Fibroblast of villous mesenchyme (primary cell): Measurements from ENCODE around the gene YWHAE. TPM values are rescaled to one million over a fixed set of nuclear protein-coding genes. Genes with fewer than 3 reads are reported as not detected.

Experiments
- DNase-seq: peaks from one replicate; pipeline ENCODE4 v3.0.0-alpha.2; 2010; ENCODE audit warnings: low read depth
- H3K4me3 ChIP-seq: 2 replicates; pipeline ENCODE4 v1.5.1; 2011; ENCODE audit warnings: low read depth, mild to moderate bottlenecking, low read length
- small RNA-seq: library from RNA; depleted of rRNA; stranded (forward); fragments of <200 nt; gene quantifications from one replicate; pipeline ENCODE3, GENCODE V24; 2012
- total RNA-seq: library from RNA; depleted of rRNA; stranded (reverse); fragments of >200 nt; gene quantifications from 2 replicates; pipeline ENCODE4 v1.2.3, GENCODE V29; 2012
- TF ChIP-seq, protein P1 (sequence below): IDR thresholded peaks from 2 replicates; pipeline ENCODE4 v1.5.1; 2012; ENCODE audit warnings: low read depth, mild to moderate bottlenecking, low read length; ENCODE audit not compliant: insufficient read depth

YWHAE gene
- total RNA-seq, 1 donor = 562 TPM

DNA sequence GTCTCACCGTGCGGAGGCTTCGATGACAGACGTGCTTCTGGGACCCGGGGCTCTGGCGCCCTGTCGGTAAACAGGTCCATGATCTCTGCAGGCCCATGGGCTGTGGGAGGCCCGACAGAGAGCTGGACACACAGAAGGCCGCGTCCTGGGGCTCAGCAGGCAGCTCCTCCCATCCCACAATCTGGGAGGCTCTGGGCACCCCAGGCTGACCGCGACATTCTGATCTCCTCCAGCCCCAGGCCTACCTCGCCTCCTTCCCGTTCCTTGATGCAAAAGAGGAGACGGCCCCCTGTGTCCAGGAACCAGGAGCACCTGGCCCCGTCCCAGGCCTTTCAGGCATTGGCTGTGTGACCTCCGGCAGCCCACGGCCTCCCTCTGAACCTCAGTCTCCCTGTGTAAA, 97.3 kb downstream of the YWHAE start:
- TF ChIP-seq, protein P1, sequence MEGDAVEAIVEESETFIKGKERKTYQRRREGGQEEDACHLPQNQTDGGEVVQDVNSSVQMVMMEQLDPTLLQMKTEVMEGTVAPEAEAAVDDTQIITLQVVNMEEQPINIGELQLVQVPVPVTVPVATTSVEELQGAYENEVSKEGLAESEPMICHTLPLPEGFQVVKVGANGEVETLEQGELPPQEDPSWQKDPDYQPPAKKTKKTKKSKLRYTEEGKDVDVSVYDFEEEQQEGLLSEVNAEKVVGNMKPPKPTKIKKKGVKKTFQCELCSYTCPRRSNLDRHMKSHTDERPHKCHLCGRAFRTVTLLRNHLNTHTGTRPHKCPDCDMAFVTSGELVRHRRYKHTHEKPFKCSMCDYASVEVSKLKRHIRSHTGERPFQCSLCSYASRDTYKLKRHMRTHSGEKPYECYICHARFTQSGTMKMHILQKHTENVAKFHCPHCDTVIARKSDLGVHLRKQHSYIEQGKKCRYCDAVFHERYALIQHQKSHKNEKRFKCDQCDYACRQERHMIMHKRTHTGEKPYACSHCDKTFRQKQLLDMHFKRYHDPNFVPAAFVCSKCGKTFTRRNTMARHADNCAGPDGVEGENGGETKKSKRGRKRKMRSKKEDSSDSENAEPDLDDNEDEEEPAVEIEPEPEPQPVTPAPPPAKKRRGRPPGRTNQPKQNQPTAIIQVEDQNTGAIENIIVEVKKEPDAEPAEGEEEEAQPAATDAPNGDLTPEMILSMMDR = no peak
- no peak overlapping the region for H3K4me3 ChIP-seq
- no peak for DNase-seq

DNA sequence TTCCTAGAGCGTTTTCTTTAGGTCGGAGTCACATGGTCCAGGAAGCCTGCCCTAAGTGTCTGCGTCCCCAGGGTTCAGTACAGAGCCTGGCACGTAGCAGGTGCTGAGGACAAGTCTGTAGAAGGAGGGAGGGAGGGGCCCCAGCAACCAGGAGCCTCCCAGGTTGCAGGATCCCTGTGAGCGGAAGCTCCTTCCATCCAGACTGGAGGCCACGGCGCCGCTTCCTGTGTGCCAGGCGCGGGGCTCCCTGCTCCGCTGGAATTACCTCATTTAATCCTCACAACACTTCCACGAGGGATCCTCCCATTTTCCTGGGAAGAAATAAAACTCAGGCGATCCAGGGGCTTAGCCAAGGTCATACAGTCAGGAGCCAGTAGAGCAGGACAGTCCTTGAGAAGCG, 98.5 kb downstream of the YWHAE start:
- no peak for DNase-seq
- TF ChIP-seq, protein P1 = no peak
- H3K4me3 ChIP-seq = no peak overlapping the region

DNA sequence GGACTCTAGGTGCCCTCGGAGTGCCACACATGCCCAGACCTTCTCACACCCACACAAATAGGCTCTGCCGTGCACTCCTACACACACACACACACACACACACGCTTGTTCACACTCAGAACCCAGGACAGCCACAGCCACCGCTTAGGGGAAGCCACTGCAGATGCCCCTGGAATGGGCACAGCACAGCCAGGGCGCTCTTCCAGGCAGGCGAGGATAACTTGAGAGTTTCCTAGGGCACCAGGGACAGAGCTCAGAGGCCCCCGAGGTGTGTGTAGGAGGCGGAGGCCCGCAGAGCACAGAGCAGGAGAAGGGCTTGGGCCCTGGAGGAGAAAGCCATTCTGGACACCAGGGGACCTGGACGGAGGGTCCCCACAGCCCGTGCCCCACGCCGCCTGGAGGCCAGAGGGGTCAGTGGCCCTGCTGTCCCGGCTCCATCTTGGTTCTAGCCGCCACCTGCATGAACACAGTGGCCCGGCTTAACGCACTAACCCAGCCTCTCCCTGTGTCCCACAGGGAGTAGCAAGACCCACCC, 99.6 kb downstream of the YWHAE start:
- TF ChIP-seq, protein P1 = no peak

DNA sequence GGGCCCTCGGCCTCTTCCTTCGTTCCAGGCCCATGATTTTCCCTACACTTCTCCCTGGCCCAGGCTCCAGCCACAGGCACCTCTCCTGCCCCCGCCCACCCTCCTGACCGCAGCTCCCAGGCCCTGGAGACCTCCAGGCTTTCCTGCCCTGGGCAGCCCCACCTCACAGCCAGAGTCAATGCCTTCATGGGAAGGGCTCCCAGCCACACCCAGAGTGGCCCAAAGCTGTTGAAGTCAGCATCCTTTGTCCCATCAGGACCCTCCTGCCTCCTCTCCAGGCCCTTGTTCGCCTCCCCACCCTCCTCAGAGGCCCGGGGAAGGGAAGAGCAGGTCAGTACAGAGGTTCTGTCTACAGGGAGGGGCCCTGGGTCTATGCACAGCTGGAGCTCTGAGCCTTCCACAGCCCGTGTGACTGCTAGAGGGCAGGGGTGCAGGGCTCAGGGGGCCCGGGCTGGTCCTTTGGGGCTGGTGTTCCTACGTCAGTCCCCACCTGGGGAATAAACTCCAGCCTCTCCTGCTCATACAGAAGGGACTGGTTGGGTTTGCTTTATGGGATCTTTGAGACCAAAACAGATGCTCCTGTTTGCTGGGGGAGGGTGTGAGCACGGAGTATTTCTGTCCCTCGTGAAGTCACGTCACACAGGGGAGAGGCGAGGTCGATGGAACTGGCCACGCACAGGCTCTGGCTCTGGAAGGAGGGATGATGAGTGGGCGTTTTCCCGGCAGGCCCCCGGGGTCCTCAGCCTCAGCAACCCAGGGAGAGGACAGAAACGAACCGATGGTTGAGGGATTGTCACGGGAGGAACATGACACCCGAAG, 100.3 kb downstream of the YWHAE start:
- no peak for DNase-seq
- no peak overlapping the region for H3K4me3 ChIP-seq
- TF ChIP-seq, protein P1 = no peak

More for the DNA sequence above, 99.6 kb downstream of the YWHAE start:
- no peak overlapping the region for H3K4me3 ChIP-seq
- DNase-seq = no peak

DNA sequence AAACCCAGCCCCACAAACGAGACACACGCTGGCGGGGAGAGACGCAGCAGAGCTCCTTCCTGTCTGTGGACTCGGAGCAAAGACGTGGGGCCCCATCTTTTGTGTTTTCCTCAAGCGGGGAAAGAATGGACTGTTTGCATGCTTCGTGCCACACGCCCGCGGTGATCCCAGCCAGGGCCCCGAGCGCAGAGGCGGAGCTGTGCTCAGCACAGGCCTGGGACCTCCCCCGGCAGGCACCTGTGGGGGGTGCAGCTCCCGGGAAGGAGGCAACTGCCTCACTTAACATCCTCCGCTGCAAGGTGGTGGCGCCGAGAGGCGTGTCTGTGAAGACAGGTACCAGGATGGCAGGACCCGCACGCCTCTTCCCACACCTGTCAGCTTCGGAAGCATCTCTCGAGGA, 101.4 kb downstream of the YWHAE start:
- TF ChIP-seq, protein P1 = no peak
- H3K4me3 ChIP-seq = no peak overlapping the region
- DNase-seq = no peak

Small RNA genes lying within 50 kb of the gene (small RNA-seq; reads per million reads assigned to genes)
- gene AC032044.2 = not detected

Other genes with a start within 250 kb of the YWHAE start
- 51.8 and 68.0 TPM in 2 replicates for gene ABR, start 220.2 kb downstream of the YWHAE start, total RNA-seq
- gene BHLHA9, start 129.8 kb downstream of the YWHAE start, total RNA-seq = not detected in 2 replicates
- gene TRARG1, start 120.6 kb downstream of the YWHAE start, total RNA-seq = not detected in 2 replicates
- gene CRK, start 56.0 kb upstream of the YWHAE start, total RNA-seq = 99.5 and 149 TPM in 2 replicates
- 227 and 267 TPM in 2 replicates for gene MYO1C, start 92.5 kb upstream of the YWHAE start, total RNA-seq
- 19.9 and 23.5 TPM in 2 replicates for gene INPP5K, start 116.4 kb upstream of the YWHAE start, total RNA-seq
- gene PITPNA, start 162.6 kb upstream of the YWHAE start, total RNA-seq = 20.9 and 24.2 TPM in 2 replicates
- gene SLC43A2, start 228.6 kb upstream of the YWHAE start, total RNA-seq = 3.5 and 8.6 TPM in 2 replicates
- gene SCARF1, start 245.5 kb upstream of the YWHAE start, total RNA-seq = 0.64 and 1.3 TPM in 2 replicates
- gene RILP, start 249.6 kb upstream of the YWHAE start, total RNA-seq = 7.4 and 9.1 TPM in 2 replicates